ENCODE data around the gene GPR137C. TPM values are rescaled to one million over a fixed set of nuclear protein-coding genes. Genes with fewer than 3 reads are reported as not detected.

The GPR137C gene
- polyA plus RNA-seq, 1 of the 3 experiments (the other 2 are of a cell fraction) = 0.54 TPM

Other genes with a start within 250 kb of the GPR137C start
- 0.67 and 1.0 TPM in 2 replicates for gene PTGER2, start 238.5 kb upstream of the GPR137C start, polyA plus RNA-seq (2012; rRNA removed)
- gene TXNDC16, start 331 bp upstream of the GPR137C start, polyA plus RNA-seq (2012; rRNA removed) = 0.95 and 1.6 TPM in 2 replicates
- 19.3 and 24.4 TPM in 2 replicates for gene ERO1A, start 142.7 kb downstream of the GPR137C start, polyA plus RNA-seq (2012; rRNA removed)
- 37.9 and 59.6 TPM in 2 replicates for gene PSMC6, start 154.4 kb downstream of the GPR137C start, polyA plus RNA-seq (2012; rRNA removed)
- 3.5 and 5.3 TPM in 2 replicates for gene STYX, start 177.3 kb downstream of the GPR137C start, polyA plus RNA-seq (2012; rRNA removed)
- gene GNPNAT1, start 238.8 kb downstream of the GPR137C start, polyA plus RNA-seq (2012; rRNA removed) = 15.2 and 18.0 TPM in 2 replicates

All from SK-N-SH (cell line).